GM12873 (cell line): ENCODE measurements around the gene GOLGA1.
A peak's percentile ranks its signal among the peaks of the same experiment; 100 is the strongest.

Experiments
- CTCF ChIP-seq: IDR thresholded peaks from 2 replicates; pipeline ENCODE4 v1.5.1; 2012; ENCODE audit warnings: low read depth, mild to moderate bottlenecking, moderate library complexity, low read length, control low read depth; ENCODE audit not compliant: insufficient read depth; ENCODE audit errors: missing control alignments

Gene GOLGA1

GRCh38 chr9:124899845-124900244, 41.0 kb downstream of the GOLGA1 start:
- no peak for TF ChIP-seq CTCF

DNA sequence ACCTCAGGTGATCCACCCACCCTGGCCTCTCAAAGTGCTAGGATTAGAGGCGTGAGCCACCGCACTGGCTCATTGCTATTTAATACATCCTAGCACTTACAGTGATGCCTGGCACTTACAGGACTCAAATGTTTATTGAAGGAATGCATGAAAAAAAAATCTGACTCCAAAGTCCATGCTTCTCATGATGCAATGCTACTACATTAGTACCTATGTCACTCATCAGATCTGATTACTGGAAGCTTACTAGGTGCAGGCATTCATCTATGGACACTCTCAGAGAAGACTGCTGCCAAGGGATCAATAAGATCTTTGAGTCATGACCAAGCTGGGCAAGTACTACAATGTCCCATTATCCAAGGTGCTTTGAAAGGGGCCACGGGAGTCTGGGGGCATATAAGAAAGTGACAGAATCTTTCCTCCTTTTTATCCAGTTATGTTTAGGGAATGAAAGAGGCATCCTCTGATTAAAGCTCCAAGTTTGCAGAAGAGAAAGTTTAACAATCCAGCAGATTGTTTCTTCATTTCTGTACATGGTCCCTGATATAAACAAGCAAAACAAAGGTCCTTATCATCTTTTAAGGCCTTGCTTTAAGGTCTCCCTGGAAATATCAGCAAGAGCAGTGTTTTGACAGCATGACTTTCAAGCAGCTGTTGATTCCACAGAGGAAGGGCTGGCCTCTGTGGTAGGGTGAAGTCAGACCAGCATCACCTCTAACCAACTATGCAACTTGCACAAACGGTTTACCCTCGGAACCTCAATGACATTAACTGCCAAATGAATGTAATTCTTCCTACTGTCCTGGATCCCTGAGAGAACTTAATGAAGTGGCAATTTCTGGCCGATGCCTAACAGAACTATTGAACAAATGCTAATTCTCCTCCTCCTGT, 43.1 kb downstream of the GOLGA1 start:
- no peak for TF ChIP-seq CTCF

GRCh38 chr9:124894741-124895170, 46.1 kb downstream of the GOLGA1 start:
- TF ChIP-seq CTCF: peak; percentile 70

DNA sequence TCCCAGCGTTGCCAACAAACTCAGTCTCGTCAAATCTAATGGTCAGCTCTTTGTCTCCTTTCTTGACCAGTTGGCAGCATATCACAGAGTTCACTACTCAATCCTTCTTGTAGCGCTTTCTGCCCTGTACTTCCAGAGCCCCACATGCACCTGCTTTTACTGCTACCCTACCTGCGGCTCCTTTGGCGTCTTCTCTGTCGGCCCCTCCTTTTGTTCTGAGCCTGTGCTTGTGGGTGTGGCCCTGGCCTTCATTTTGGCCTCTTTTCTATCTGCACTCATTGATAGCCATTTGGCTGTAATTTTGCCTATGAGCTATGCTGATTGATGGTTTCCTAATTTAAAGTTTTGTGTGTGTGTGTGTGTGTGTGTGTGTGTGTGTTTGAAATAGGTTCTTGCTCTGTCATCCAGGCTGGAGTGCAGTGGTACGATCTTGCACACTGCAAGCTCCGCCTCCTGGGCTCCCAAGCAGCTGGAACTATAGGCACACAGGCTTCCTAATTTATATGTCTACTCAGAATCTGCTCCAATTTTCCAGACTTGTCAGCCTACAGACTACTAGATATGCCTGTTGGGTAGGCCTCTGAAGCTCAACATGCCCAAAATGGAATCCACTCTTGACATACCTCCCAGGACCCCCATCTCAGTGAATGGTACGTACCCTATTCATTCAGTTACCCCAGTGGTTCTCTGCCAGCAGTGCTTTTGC, 46.7 kb downstream of the GOLGA1 start:
- TF ChIP-seq CTCF: no peak

DNA sequence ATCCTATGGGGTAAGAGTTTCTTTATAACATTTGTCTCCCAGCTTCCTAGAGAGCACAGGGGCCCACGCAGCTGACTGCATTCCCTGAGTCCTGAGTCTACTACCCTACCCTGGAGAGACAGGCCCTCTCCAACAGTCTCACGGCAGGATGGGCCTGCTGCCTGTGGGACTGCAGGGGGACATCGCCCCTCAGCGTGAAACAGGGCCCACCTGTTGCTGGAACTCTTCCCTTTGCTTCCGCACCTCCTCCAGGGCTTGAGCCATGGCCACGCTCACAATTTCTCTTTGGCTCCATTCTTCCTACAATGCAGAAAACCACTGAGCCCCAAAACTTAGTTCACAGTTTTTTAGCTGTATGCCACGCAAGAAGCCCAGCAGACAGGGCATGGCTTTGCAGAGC, 50.7 kb downstream of the GOLGA1 start:
- no peak for TF ChIP-seq CTCF

DNA sequence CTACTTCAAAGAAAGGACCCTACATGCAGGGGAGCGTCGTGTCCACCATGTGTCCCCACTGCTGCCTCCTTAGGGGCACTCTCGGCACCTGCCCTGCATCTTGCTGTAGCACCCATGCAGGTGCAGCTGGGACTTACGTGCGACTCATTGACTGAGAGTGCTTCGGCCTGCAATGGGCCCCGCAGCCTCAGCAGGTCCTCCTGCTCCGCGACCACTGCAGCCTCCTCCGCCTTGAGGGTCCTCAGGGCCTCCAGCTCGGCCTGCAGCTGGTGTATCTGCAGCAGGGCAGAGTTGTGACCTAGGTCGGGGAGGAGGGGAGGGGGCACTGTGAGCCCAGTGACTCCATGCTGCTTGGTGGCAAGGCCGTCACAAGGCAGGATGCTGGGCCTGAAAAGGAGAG, 51.9 kb downstream of the GOLGA1 start:
- no peak for TF ChIP-seq CTCF

DNA sequence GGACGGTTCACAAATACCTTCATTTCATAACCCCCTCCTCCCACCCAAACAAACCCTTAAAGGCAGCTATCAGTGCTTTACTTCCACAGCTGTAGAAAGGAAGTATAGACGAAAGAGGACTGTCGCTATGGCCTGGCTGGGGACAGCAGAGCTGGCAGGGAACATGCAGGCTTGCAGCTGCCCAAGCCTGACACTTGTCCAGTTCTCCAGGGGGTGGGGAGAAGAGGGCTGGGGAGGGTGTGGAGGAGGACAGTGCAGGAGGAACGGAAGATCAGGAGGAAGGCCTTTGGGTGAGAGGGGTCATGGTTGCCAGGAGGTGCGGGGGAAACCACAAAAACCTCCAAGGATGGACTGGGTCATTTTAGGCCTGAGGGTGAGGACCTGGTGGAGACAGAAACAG, 53.1 kb downstream of the GOLGA1 start:
- no peak for TF ChIP-seq CTCF
